Measurements from ENCODE around the gene FAM241B. TPM values are rescaled to one million over a fixed set of nuclear protein-coding genes. Genes with fewer than 3 reads are reported as not detected.

FAM241B gene
- polyA plus RNA-seq, 1 experiment, result 3.4 TPM

- no peak for DNase-seq (ENCODE audit: low read depth)
- ChIA-PET POLR2A (no interaction called here), CTCF (interaction anchor here (0.9 to 1.7 kb wide), 3 partner anchors 8 to 13 kb away, joined by 3 to 5 read pairs (median 3); partner anchors contain the start of gene FAM241B)
- H3K36me3 ChIP-seq (ENCODE audit: control insufficient read depth, insufficient read depth, low read length), result no peaks in the 10 kb centered on the region
- H3K27me3 ChIP-seq (ENCODE audit: control insufficient read depth, insufficient read depth, low read length), result peaks cover 16% of the 10 kb centered on the region
- no peak overlapping the region for H3K4me3 ChIP-seq (ENCODE audit: low read depth, low read length)
- no peak for TF ChIP-seq CTCF (IDR thresholded peaks at IDR 0.05; ENCODE audit: insufficient read depth, low read depth, low read length)
Measured at GRCh38 chr10:69618746-69619145, 11.3 kb upstream of the FAM241B start.

GRCh38 chr10:69619626-69620025 lies 10.4 kb upstream of the FAM241B start:
- Histone ChIP-seq H3K36me3 (ENCODE audit: control insufficient read depth, insufficient read depth, low read length) (no peaks in the 10 kb centered on the region), H3K27me3 (ENCODE audit: control insufficient read depth, insufficient read depth, low read length) (peaks cover 14% of the 10 kb centered on the region), H3K4me3 (ENCODE audit: low read depth, low read length) (no peak overlapping the region)
- DNase-seq (ENCODE audit: low read depth), result no peak
- CTCF ChIA-PET, result interaction anchor here (0.9 to 1.7 kb wide), 4 partner anchors 9 to 104 kb away, joined by 3 to 5 read pairs (median 3); partner anchors contain the start of gene FAM241B
- no peak for TF ChIP-seq CTCF (IDR thresholded peaks at IDR 0.05; ENCODE audit: insufficient read depth, low read depth, low read length)
- POLR2A ChIA-PET, result no interaction called here

DNA sequence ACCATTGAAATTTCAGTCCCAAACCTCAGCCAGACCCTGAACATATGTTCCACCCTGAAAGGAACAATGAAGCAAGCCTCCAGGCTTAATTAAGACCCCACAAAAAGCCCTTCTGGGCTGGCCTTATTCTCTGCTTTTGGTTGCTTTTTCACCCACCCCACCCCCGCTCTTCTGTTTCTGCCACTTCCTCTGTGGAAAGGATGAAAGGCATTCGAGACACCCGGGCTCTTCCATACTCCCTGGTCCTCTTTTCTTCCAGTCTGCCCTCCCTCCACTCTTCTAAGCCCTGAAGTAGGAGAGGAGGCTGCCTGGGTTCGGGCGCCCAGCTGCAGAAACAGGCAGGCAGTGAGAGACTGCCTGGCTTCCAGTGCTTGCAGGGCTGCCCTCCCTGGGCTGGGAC lies 9.4 kb upstream of the FAM241B start:
- TF ChIP-seq CTCF (IDR thresholded peaks at IDR 0.05; ENCODE audit: insufficient read depth, low read depth, low read length), result no peak
- DNase-seq (ENCODE audit: low read depth), result no peak
- ChIA-PET POLR2A (no interaction called here), CTCF (no interaction called here)
- Histone ChIP-seq H3K27me3 (ENCODE audit: control insufficient read depth, insufficient read depth, low read length) (peaks cover 12% of the 10 kb centered on the region), H3K4me3 (ENCODE audit: low read depth, low read length) (no peak overlapping the region), H3K36me3 (ENCODE audit: control insufficient read depth, insufficient read depth, low read length) (no peaks in the 10 kb centered on the region)

- no peaks in the 10 kb centered on the region for H3K36me3 ChIP-seq (ENCODE audit: control insufficient read depth, insufficient read depth, low read length)
- ChIA-PET POLR2A (no interaction called here), CTCF (no interaction called here)
- H3K4me3 ChIP-seq (ENCODE audit: low read depth, low read length), result no peak overlapping the region
- TF ChIP-seq CTCF (IDR thresholded peaks at IDR 0.05; ENCODE audit: insufficient read depth, low read depth, low read length), result no peak
- no peak for DNase-seq (ENCODE audit: low read depth)
- peaks cover 7% of the 10 kb centered on the region; the same call in 1 of the 2 replicates for H3K27me3 ChIP-seq (ENCODE audit: control insufficient read depth, insufficient read depth, low read length)
Measured at GRCh38 chr10:69624245-69624786, 5.7 kb upstream of the FAM241B start.

DNA sequence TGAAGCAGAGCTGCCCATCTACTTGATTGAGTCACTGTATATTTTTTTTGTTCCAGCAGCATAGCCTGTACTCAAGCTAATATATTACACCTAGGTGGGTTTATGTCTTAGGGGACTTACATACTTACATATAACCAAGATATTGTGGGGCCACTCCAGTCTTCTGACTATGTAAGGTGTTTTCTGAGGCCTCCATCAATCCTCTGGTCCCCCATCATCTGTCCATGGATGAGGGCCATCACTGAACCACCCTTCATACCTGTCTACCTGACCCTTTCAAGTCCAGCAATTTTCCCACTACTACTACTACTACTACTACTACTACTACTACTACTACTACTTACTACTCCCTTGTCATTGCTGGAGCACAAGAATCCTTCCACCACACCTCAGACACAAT lies 3.2 kb upstream of the FAM241B start:
- DNase-seq (ENCODE audit: low read depth), result no peak
- H3K27me3 ChIP-seq (ENCODE audit: control insufficient read depth, insufficient read depth, low read length), result peaks cover 10% of the 10 kb centered on the region; the same call in 1 of the 2 replicates
- H3K36me3 ChIP-seq (ENCODE audit: control insufficient read depth, insufficient read depth, low read length), result no peaks in the 10 kb centered on the region
- CTCF ChIA-PET, result interaction anchor here (0.9 to 1.3 kb wide), 2 partner anchors 9 to 111 kb away, joined by 3 to 4 read pairs; no protein-coding TSS in a partner anchor
- no peak for TF ChIP-seq CTCF (IDR thresholded peaks at IDR 0.05; ENCODE audit: insufficient read depth, low read depth, low read length)
- POLR2A ChIA-PET, result no interaction called here
- no peak overlapping the region for H3K4me3 ChIP-seq (ENCODE audit: low read depth, low read length)

All from BJ (cell line).